ENCODE results near the gene CD180. TPM values are rescaled to one million over a fixed set of nuclear protein-coding genes. Genes with fewer than 3 reads are reported as not detected.

Gene CD180
- total RNA-seq, 1 experiment from 2014 or later = not detected

DNA sequence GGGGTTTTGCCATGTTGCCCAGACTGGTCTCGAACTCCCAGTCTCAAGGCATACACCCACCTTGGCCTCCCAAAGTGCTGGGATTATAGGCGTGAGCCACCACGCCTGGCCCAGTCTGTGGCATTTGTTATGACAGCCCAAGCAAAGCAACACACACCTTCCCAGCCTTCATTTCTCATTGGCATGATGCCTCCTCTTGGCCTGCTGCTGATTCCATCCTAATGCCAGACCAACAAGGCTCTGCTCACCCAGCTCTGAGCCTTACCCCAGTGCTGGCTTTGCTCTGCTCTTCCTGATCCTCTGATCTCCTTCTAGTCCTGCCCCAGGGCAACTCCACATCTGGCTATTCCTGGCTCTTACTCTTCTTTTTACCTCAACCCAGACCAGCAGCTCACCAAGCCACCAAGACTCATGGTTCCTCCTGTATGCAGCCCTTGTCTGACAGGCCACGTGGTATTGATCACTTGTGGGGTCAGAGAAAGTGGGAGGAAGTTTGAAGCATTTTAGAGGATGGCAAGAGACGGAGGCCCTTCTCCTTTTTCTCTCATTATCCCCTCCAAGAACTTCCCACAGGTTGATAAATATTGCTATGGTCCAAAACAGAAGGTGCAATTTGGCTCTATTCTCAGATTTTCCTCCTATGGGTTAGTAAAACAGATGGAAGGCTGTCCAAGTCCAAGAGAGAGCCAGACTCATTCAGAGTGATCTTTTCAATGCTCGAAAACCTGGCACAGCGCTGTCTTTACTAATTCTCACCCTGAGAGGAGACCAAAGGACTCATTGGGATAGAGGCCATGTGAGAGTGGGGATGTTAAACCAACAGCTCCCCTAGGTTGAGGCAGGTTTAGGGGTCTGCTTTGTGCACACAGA lies 958 bp downstream of the CD180 start:
- DNase-seq (ENCODE audit: low read depth) = no peak
- in situ Hi-C loops (cut with HindIII; ENCODE audit: low pct_unique_long_range_greater_than_20kb, low sequenced_read_pairs) = no loop called here

DNA sequence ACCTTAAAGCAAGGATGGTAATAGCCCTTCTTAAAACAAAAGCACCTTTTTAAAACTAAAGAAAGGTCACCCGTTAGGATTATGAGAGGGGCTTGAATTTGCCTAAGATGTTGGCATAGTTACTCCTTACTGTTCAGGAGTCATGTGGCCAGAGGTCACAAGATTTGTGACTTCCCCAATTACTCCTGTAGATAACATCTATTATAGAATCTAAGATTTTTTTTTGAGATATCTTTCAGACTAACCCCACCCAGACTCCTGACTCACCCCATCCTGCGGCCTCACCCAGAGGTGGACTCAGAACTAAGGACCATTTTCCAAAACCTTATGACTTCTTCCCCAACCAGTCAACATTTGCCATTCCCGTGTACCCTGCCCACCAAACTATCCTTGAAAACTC lies 2.4 kb downstream of the CD180 start:
- in situ Hi-C loops (cut with HindIII; ENCODE audit: low pct_unique_long_range_greater_than_20kb, low sequenced_read_pairs) = no loop called here
- DNase-seq (ENCODE audit: low read depth) = no peak

DNA sequence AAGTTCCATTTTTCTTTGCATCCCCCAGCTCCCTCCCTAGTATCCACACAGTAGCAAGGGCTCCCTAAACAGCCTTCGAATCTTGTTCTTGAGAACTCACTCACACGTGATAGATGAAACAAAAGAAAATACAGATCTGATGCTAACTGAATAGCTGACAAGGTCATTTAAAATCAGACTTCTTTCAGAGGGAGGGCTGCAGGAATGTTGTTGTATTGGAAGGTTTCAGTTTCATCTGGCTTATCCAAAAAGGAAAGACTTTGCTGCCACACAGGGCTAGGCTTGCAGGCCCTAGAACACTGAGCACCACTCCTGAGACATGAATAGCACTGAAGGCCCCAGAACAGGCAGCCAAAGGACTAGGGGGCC lies 3.2 kb downstream of the CD180 start:
- in situ Hi-C loops (cut with HindIII; ENCODE audit: low pct_unique_long_range_greater_than_20kb, low sequenced_read_pairs) = no loop called here
- no peak for DNase-seq (ENCODE audit: low read depth)

DNA sequence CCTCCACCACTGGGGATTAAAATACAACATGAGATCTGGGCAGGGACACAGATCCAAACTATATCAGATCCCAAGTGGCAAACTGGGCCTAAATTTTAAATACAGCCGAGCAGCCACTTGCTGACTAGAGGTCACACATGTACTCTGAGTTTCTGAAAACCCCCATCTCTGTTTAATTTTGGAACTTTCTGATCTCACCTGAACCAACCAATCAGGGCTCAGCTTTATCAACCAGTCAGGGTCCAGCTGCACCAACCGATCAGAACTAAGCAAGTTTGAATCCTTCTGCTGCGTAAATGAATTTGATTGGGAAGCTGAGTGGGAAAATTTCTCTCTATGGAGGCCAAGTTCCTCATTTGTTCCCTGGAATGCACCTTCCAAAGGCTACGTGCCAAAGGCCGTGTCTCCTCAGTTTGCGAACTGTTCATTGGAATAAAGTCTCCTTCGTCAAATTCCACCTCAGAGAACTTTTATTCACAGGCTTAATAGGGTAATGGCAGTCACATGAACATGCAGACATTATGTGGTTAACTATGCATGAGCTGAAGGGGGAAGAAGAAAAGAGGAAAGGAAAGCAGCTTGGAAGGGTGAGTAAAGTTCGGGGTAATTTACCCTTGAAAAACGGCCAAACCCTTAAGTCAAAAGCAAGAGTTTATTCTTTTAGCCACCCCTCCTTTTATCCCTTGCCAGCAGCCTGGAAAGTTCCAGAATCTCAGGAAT lies 3.7 kb downstream of the CD180 start:
- no peak for DNase-seq (ENCODE audit: low read depth)
- in situ Hi-C loops (cut with HindIII; ENCODE audit: low pct_unique_long_range_greater_than_20kb, low sequenced_read_pairs) = no loop called here

DNA sequence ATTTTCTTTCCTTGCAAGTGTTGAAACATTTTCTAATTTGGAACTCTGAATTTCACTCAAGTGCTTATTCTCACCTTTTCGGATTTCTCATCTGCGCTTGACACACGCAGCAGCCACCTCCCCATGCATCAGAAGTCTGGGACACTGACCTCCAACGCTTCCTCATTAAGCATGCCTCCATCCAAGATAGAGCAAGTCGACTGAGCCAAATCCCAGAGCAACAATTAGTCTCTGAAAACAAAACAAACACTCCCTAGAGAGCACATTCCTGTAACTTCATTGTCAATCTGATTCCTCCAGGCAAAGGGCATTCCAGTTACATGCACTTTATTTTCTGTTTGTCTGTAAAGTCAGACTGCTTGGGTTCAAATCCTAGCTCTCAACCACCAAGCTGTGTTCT lies 5.7 kb downstream of the CD180 start:
- no peak for DNase-seq (ENCODE audit: low read depth)
- in situ Hi-C loops (cut with HindIII; ENCODE audit: low pct_unique_long_range_greater_than_20kb, low sequenced_read_pairs) = no loop called here

DNA sequence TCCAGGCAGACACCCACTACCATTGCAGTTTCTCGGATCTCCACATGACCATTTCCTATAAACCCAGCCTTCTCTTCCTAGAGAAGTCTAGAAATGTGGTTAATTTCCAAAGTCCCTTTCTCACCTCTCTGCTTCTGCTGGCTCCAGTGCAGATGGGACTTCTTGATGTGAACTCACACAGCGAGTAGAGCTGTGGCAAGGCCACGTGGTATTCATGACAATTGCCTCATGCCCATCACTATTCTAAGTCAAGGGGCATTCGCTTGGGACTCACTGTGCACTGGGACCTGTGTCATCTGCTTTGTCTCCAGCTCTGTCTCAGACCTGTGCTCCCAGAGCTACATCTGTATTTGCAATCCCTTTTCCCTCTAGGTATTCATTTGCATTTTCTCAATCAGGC lies 6.2 kb downstream of the CD180 start:
- no peak for DNase-seq (ENCODE audit: low read depth)
- in situ Hi-C loops (cut with HindIII; ENCODE audit: low pct_unique_long_range_greater_than_20kb, low sequenced_read_pairs) = no loop called here

DNA sequence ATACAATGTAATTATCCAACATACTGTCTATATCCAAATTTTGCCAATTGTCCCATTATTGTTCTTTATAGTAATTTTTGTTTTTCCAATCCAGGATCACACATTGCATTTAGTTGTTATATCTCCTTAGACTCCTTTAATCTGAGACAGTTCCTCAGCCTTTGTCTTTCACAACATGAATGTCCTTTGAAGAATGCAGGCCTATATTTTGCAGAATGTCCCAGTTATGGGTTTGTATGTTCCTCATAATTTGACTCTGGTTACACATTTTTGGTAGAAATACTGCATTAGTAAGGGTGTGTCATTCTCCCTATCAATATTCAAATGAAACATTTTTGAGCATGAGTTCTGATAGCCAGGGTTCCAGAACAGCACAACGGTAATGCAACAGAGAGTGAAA lies 6.7 kb downstream of the CD180 start:
- in situ Hi-C loops (cut with HindIII; ENCODE audit: low pct_unique_long_range_greater_than_20kb, low sequenced_read_pairs) = no loop called here
- DNase-seq (ENCODE audit: low read depth) = no peak

- in situ Hi-C loops (cut with HindIII; ENCODE audit: low pct_unique_long_range_greater_than_20kb, low sequenced_read_pairs) = no loop called here
Measured at GRCh38 chr5:67189079-67189354, 7.6 kb downstream of the CD180 start.

DNA sequence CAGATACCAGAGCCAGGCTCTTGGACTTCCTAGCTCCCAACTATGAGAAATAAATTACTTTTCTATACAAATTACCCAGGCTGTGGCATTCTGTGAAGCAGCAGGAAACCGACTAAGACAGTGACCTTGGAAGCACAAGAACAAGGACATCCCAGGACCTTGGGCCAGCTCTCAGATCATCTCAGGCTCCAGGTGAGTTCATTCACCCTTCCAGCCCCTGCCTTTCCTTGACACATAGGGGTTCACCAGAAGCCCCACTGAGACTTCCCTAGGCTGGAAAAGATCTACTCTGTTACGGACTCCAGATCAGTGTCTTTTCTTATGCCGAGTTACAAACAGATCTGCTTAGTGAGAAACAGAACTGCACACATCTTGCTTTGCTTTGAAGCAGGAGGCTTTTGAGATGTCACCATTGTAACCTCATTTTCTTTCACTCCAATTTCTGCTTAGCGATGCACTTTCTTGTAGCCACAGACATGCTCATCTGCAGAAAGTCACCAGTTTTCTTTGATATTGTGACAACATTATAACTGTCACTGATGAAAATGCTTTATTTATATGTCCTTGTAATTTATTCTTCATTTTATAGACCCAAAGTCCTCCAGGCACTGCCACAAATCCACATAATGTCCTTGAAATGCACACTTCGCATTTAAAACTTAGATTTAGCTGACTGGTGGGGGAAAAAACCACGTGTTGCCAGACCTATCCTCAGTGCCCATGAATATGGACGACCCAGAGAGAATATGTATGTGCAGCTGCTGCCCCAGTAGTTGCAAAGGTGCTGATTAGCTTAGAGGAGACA lies 8.1 kb downstream of the CD180 start:
- no peak for DNase-seq (ENCODE audit: low read depth)
- in situ Hi-C loops (cut with HindIII; ENCODE audit: low pct_unique_long_range_greater_than_20kb, low sequenced_read_pairs) = no loop called here

More at GRCh38 chr5:67189079-67189354, 7.6 kb downstream of the CD180 start:
- DNase-seq (ENCODE audit: low read depth) = no peak

GRCh38 chr5:67187006-67187715 lies 9.4 kb downstream of the CD180 start:
- in situ Hi-C loops (cut with HindIII; ENCODE audit: low pct_unique_long_range_greater_than_20kb, low sequenced_read_pairs) = no loop called here
- DNase-seq (ENCODE audit: low read depth) = no peak

DNA sequence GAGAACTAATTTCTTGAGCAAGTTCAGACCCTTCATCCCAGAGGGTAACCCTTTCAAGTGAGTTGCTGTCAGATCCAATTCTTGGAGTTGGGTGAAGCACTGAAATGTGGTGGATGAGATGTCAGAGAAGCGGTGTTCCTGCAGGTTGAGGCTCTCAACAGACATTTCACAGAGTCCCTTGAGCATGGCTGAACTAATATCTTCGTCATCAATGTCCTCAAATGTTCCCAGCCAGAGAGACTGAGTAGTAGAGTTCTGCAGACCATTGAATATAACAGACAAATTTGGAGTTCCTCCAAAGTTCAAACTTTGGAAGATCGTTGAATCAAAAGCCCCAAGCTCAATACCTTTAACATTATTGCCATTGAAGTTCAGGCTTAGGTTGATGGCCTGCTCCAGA lies 12.7 kb downstream of the CD180 start:
- in situ Hi-C loops (cut with HindIII; ENCODE audit: low pct_unique_long_range_greater_than_20kb, low sequenced_read_pairs) = no loop called here
- DNase-seq (ENCODE audit: low read depth) = no peak

DNA sequence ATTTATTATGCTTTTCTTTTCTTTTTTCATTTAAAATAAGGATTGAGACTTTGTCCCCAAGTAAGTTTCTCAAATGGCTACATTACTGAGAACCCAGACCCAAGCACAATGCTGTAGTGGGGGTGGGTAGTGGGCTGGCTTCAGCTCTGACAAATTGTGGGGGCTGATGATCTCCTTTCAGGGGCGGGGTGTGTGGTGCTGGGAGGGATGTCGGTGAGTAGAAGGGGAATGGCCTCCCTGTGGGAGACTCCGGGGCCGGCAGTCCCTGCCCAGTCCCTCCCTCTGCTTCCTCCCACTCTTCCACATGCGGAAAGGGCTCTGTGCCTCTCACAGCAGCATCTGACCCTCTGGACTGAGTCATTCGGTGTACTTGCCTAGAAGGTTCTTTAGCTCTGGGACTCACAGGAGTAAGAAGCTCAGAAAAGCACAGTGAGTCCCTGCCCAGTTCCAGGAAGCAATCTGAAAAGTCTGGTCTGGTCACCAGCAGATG lies 14.3 kb downstream of the CD180 start:
- in situ Hi-C loops (cut with HindIII; ENCODE audit: low pct_unique_long_range_greater_than_20kb, low sequenced_read_pairs) = no loop called here
- DNase-seq (ENCODE audit: low read depth) = no peak

DNA sequence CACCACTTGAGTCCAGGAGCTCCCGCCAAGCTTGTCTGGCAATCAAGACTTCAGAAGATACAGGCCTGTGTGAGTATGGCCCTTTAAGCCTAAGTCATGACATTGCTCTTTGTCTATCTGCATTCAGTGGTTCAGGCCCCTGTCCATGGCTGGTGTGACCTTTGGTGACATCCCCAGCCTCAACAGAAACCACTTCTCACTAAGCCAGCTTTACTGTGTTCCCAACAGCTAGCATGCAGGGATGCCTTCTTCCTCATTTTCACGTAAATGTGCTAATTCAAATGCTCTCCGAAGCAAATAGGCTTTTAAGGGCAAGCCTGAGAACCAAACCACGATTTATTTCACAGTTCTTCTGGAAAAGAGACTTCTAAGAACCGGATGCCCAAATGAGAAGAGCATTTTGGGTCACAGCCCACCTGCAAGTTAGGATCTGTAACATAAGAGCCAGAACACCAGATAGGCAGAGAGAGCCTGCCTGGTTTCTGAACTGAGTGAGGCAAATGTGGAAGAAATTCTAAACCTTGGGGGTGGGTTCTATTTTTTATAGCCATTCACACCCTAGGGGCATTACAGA lies 14.9 kb downstream of the CD180 start:
- no peak for DNase-seq (ENCODE audit: low read depth)
- in situ Hi-C loops (cut with HindIII; ENCODE audit: low pct_unique_long_range_greater_than_20kb, low sequenced_read_pairs) = no loop called here

DNA sequence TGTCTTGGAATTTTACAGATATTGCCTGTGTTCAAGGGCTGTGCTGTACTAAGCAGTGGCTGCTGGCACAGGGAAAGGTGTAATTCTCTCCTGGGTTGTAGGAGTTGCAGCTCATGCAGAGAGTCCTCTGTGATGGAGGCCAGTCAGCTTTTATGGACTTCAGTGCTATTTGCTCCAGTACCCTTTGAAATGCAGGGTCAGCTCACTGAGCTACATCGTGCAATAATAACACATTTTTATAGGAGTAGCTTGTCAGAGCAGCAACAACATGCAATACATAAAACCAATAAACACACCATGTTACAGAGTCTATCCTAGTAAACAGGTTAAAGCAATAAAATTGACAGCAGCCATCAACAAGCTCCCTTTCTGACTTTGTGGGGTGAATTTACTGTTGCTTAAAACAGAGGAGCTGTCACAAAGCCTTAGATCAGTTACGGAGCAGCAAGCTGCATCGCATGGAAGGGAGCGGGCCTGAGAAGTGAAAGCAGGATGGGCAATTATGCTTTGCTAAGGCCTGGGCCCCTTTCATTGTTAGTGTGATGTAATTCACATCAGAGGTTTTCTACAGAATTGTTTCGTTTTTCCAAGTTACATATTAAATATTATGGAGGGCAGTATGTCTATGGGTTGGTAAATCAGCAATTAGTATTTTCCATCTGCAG lies 16.8 kb downstream of the CD180 start:
- in situ Hi-C loops (cut with HindIII; ENCODE audit: low pct_unique_long_range_greater_than_20kb, low sequenced_read_pairs) = no loop called here
- DNase-seq (ENCODE audit: low read depth) = no peak

DNA sequence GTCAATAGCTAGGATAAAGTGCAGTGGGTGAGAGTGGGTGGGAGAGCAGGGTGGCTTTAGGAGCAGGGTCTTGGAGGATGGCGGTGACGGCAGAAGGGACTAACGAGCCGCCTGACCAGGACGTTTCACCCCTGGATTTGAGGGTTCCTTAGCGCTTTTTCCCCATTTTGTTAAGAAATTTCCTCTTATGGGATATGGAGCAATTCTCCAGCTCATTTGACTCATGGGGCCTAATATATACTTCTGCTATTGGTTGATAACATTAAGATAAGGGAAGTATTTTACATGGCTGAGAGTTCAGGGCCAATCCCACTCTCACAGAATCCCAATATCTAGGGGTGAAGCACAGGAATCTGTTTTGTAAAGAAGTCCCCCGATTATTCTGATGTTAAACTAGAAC lies 17.6 kb downstream of the CD180 start:
- in situ Hi-C loops (cut with HindIII; ENCODE audit: low pct_unique_long_range_greater_than_20kb, low sequenced_read_pairs) = no loop called here
- DNase-seq (ENCODE audit: low read depth) = no peak

GRCh38 chr5:67178085-67178484 lies 18.5 kb downstream of the CD180 start:
- in situ Hi-C loops (cut with HindIII; ENCODE audit: low pct_unique_long_range_greater_than_20kb, low sequenced_read_pairs) = no loop called here
- DNase-seq (ENCODE audit: low read depth) = no peak

- no peak for DNase-seq (ENCODE audit: low read depth)
- in situ Hi-C loops (cut with HindIII; ENCODE audit: low pct_unique_long_range_greater_than_20kb, low sequenced_read_pairs) = no loop called here
Measured at GRCh38 chr5:67176936-67177335, 19.7 kb downstream of the CD180 start.

DNA sequence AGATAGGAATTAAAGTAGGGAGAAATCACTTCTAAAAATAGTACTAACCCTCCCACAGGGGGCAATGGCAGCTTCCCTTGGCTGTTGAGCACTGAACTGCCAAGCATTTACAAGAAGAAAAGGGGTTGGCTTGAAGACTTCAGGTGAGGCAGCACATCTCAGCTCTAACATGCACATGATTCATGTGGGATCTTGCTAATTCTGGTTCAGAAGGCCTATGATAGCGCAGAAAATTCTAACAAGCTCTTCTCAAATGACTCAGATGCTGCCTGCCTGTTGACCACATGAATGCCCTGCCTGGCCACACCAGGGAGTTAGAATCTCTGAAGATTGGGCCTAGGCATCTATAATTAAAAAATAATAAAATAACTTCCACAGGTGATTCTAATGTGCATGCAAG lies 22.6 kb downstream of the CD180 start:
- DNase-seq (ENCODE audit: low read depth) = no peak
- in situ Hi-C loops (cut with HindIII; ENCODE audit: low pct_unique_long_range_greater_than_20kb, low sequenced_read_pairs) = no loop called here

Data from Caki2 (cell line).